COR-L47 (cell line): ENCODE results near the gene EGFL7.
"Not testable (repeated sequence)": the region's sequence is repeated elsewhere in the genome, so short reads cannot be mapped to it uniquely, and the experiment has no call there.

ENCODE experiments used
- DNase-seq: peaks from one replicate; lab custom pipeline; 2025; lab: John Stamatoyannopoulos, UW

Gene EGFL7

GRCh38 chr9:136698635-136699246 lies 36.0 kb downstream of the EGFL7 start:
- no peak for DNase-seq

GRCh38 chr9:136700304-136700703 lies 37.6 kb downstream of the EGFL7 start:
- no peak for DNase-seq

GRCh38 chr9:136700959-136701667 lies 38.4 kb downstream of the EGFL7 start:
- no peak for DNase-seq

- no peak for DNase-seq
Measured at GRCh38 chr9:136701668-136702053, 38.9 kb downstream of the EGFL7 start.

GRCh38 chr9:136703276-136703860 lies 40.7 kb downstream of the EGFL7 start:
- no peak for DNase-seq

GRCh38 chr9:136704741-136705140 lies 42.0 kb downstream of the EGFL7 start:
- not testable (repeated sequence) for DNase-seq

- no peak for DNase-seq
Measured at GRCh38 chr9:136705564-136705963, 42.8 kb downstream of the EGFL7 start.

- DNase-seq: no peak
Measured at GRCh38 chr9:136707011-136707410, 44.3 kb downstream of the EGFL7 start.

GRCh38 chr9:136707849-136708517 lies 45.3 kb downstream of the EGFL7 start:
- DNase-seq: no peak

- no peak for DNase-seq
Measured at GRCh38 chr9:136709454-136710109, 46.9 kb downstream of the EGFL7 start.

- no peak for DNase-seq
Measured at GRCh38 chr9:136710543-136710942, 47.8 kb downstream of the EGFL7 start.

- DNase-seq: not testable (repeated sequence)
Measured at GRCh38 chr9:136711219-136711648, 48.5 kb downstream of the EGFL7 start.

GRCh38 chr9:136711751-136712689 lies 49.3 kb downstream of the EGFL7 start, which contains the start of gene DIPK1B:
Gene DIPK1B, plus strand, starts transcription at chr9:136712572. Its CDS starts 94 bp downstream, at chr9:136712666.
- peak; percentile 82 for DNase-seq

- no peak for DNase-seq
Measured at GRCh38 chr9:136712690-136713544, 50.2 kb downstream of the EGFL7 start.

GRCh38 chr9:136713550-136713949 lies 50.8 kb downstream of the EGFL7 start:
- DNase-seq: peak; percentile 66

GRCh38 chr9:136714096-136714892 lies 51.6 kb downstream of the EGFL7 start:
- no peak for DNase-seq

GRCh38 chr9:136714893-136715274 lies 52.2 kb downstream of the EGFL7 start:
- DNase-seq: no peak

- DNase-seq: no peak
Measured at GRCh38 chr9:136717399-136717798, 54.7 kb downstream of the EGFL7 start.
